ENCODE data around the gene PCP2.

PCP2 gene

GRCh38 chr19:7618771-7619510 lies 14.6 kb downstream of the PCP2 start:
- no peak for FAIRE-seq

GRCh38 chr19:7618348-7618747 lies 15.2 kb downstream of the PCP2 start:
- FAIRE-seq = no peak

- FAIRE-seq = no peak
These were observed 15.8 kb downstream of the PCP2 start for GRCh38 chr19:7617735-7618134.

- FAIRE-seq = no peak
These were observed 16.3 kb downstream of the PCP2 start for GRCh38 chr19:7617172-7617571.

- no peak for FAIRE-seq
These were observed 18.4 kb downstream of the PCP2 start for GRCh38 chr19:7614859-7615741.

GRCh38 chr19:7612282-7613274 lies 20.9 kb downstream of the PCP2 start:
- no peak for FAIRE-seq

GRCh38 chr19:7611541-7612279 lies 21.8 kb downstream of the PCP2 start:
- no peak for FAIRE-seq

GRCh38 chr19:7610491-7611240 lies 22.9 kb downstream of the PCP2 start:
- no peak for FAIRE-seq

- no peak for FAIRE-seq
These were observed 25.5 kb downstream of the PCP2 start for GRCh38 chr19:7607874-7608560.

- FAIRE-seq = no peak
These were observed 26.2 kb downstream of the PCP2 start for GRCh38 chr19:7607212-7607873.

GRCh38 chr19:7606289-7606688 lies 27.2 kb downstream of the PCP2 start:
- FAIRE-seq = no peak

GRCh38 chr19:7605490-7606222 lies 27.9 kb downstream of the PCP2 start:
- FAIRE-seq = no peak

- no peak for FAIRE-seq
These were observed 29.6 kb downstream of the PCP2 start for GRCh38 chr19:7603919-7604318.

GRCh38 chr19:7602935-7603497 lies 30.5 kb downstream of the PCP2 start:
- no peak for FAIRE-seq

GRCh38 chr19:7602240-7602934 lies 31.1 kb downstream of the PCP2 start:
- FAIRE-seq = no peak

GRCh38 chr19:7600721-7601120 lies 32.8 kb downstream of the PCP2 start:
- FAIRE-seq = no peak

GRCh38 chr19:7598180-7598579 lies 35.3 kb downstream of the PCP2 start:
- no peak for FAIRE-seq

GRCh38 chr19:7597689-7598088 lies 35.8 kb downstream of the PCP2 start:
- no peak for FAIRE-seq
